EL (cell line): ENCODE data around the gene KCNIP4.

Experiments
- DNase-seq: peaks from one replicate; pipeline ENCODE4 v3.0.0-alpha.2; 2016

The KCNIP4 gene

GRCh38 chr4:20700007-20700761 is 1248.4 kb downstream of the KCNIP4 start, which contains the start of gene PACRGL:
Gene PACRGL (plus strand): TSS chr4:20700458. CDS start chr4:20704482, 4,024 bp downstream.
- DNase-seq = peak; percentile 95

GRCh38 chr4:20698820-20699219 is 1249.8 kb downstream of the KCNIP4 start:
- DNase-seq = no peak

GRCh38 chr4:20698382-20698781 is 1250.2 kb downstream of the KCNIP4 start:
- DNase-seq = peak; percentile 24

- no peak for DNase-seq
These were observed 1251.8 kb downstream of the KCNIP4 start for GRCh38 chr4:20696815-20697214.

DNA sequence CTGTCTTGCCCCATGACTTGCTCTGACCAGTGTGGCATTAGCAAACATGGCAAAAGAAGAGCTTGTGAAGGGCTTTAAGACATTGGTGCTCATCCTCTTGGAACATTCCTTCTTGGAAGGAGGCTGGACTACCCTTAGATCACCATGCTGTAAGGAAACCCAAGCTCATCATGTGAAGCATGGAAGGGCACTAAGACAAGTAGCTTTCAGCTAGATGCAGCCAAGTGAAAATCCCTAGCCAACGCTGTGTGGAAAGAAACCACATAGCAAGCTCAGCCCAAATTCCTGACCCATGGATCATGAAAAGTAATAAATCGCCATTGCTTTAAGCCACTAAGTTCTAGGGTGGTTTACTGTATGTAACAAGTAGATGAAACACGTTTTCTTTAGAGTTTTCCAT is 1260.7 kb downstream of the KCNIP4 start:
- DNase-seq = peak; percentile 82

DNA sequence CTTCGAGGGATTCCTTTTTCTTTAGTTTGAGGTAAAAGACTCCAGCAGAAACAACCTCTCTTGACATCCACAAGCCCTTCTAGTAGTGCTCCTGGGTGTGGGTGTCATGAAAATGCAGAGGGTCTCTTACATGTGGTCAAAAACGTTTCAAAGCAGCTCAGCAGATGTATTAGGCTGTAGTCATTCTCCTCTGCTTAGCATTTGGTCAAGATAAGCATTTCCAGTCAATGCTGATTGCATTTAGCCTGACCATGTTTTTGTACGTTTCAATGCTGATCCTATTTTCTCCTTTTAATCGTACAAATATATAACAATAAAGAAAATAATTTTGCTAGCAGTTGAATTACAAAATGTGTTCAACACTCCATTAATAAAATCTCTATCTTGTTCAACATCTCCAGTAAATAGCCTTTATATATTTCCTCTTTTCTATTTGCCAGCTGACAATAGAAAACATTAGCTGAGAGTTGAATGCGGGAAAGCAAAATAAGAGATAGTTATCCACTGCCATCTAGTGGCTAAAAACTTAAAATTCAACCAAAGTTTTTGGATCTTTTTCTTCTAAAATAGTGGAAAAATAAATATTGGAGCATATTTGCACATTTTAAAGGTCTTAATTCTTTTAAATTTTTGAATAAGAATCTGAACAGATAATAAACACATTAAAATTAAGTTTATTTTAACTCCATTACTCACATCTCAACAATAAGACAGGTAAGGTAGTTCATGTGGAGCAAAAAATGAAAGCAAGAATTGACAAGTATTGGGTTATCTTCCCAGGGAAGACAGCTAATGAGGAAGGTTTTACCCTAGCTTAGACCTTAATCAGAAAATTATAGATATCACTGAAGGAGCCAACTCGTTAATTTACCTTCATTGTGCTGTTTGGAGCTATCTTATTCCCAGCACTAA is 1263.5 kb downstream of the KCNIP4 start:
- DNase-seq = peak; percentile 25

- no peak for DNase-seq
These were observed 1264.8 kb downstream of the KCNIP4 start for GRCh38 chr4:20683766-20684165.

DNA sequence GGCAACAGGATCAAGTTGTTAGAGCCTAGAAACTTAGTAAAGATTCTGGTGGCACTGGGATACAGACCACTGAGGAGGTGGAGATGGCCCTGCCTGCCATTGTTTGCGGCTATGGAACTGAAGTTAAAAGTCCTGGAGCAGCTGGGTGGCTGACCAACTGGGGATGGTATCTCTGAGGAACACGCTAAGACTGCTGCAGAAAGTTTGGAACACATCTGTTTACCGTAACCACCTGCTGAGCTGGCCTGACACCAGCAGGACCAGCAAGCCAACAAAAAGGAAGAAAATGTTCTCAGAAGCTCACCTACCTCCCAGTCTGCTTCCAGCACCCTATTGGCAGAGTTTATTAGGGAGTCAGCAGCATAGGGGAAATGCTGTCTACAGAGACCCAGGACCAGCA is 1265.7 kb downstream of the KCNIP4 start:
- DNase-seq = no peak

DNA sequence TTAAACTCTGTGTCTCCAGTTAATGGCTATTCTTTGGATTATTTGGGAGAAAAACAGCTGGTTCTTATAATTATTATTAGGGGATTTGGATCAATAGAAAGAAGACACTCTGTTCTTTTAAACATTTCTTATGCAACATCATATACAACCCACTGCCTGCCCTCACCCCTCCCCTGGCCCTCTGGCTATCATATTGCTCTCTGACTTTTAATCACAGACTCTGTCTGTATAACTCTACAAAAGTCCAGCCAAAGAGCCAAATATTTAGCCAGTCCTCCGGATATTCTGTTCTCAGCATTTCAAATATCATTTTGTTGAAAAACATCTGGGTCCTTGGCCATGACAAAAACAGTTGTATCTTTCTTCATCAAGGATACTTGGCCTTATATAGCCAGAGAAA is 1267.3 kb downstream of the KCNIP4 start:
- DNase-seq = no peak

DNA sequence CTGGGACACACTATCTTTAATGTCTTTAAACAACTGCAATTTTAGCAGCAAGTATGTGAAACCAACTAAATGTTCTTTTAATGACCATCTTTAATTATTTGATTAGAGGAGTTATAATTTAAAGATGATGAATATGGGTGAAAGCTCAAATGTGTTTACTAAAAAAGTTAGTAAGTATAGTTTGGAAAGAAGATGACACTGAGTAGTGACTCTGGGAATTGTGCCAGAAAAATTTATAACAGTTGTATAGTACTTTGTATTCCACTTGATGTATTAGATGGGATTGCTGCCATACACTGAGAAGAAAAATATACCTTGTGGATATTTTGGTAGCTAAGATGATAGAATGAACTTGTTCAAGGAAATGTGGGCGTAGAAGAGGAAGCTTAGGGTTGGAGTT is 1267.8 kb downstream of the KCNIP4 start:
- DNase-seq = no peak

DNA sequence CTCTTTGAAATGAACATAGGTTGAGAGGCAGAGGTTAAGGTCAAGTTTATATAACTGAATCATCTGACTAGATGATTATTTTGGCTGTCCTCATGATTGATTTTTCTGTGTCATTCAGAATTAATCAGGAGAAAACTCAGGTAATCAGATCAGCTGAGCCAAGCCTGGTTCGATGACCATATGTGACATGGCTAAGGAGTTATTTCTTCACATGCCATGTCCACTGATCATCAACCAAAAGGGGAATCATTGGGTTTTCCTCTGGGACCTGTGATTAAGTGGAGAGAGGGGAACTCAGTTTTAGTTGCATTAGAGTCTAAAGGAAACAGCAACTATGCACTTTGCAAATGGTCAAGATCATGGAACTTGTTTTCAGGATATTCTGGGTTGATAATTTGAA is 1268.6 kb downstream of the KCNIP4 start:
- no peak for DNase-seq
